KMS-11 (cell line): ENCODE results near the gene RMRP.
"Not testable (repeated sequence)": the region's sequence is repeated elsewhere in the genome, so short reads cannot be mapped to it uniquely, and the experiment has no call there.

ENCODE experiments used
- H2AFZ ChIP-seq: fragments of 200-600 bp; sonication (generic); 2 replicates; pipeline ENCODE4 v1.6.1; 2016; ENCODE audit warnings: antibody characterized with exemption, mixed run types, low read depth
- H3K27ac ChIP-seq: fragments of 200-600 bp; sonication (generic); 2 replicates; pipeline ENCODE4 v1.6.1; 2016; ENCODE audit warnings: mild to moderate bottlenecking, mixed run types
- H3K27me3 ChIP-seq: fragments of 200-600 bp; sonication (generic); 2 replicates; pipeline ENCODE4 v1.6.1; 2017; ENCODE audit warnings: mild to moderate bottlenecking, low read depth, mixed run types, moderate library complexity; ENCODE audit not compliant: insufficient read depth
- H3K36me3 ChIP-seq: fragments of 200-600 bp; sonication (generic); 2 replicates; pipeline ENCODE4 v1.6.1; 2017; ENCODE audit warnings: mild to moderate bottlenecking, mixed run types; ENCODE audit not compliant: insufficient read depth
- H3K4me1 ChIP-seq: fragments of 200-600 bp; sonication (generic); 2 replicates; pipeline ENCODE4 v1.6.1; 2016; ENCODE audit warnings: mild to moderate bottlenecking, low read depth, mixed run types; ENCODE audit not compliant: poor library complexity, severe bottlenecking
- H3K4me2 ChIP-seq: fragments of 200-600 bp; sonication (generic); 2 replicates; pipeline ENCODE4 v1.7.0; 2016; ENCODE audit warnings: mild to moderate bottlenecking, mixed run types
- H3K4me3 ChIP-seq: fragments of 200-600 bp; sonication (generic); IDR thresholded peaks from 2 replicates; pipeline ENCODE4 v1.6.1; 2017; ENCODE audit warnings: low read depth, low read length, mixed read lengths; ENCODE audit not compliant: insufficient read depth
- H3K79me2 ChIP-seq: fragments of 200-600 bp; sonication (generic); 2 replicates; pipeline ENCODE4 v1.6.1; 2016; ENCODE audit warnings: low read depth, mixed run types; ENCODE audit not compliant: insufficient read depth
- H3K9ac ChIP-seq: fragments of 200-600 bp; sonication (generic); 2 replicates; pipeline ENCODE4 v1.6.1; 2016; ENCODE audit warnings: mild to moderate bottlenecking, mixed run types
- H4K20me1 ChIP-seq: fragments of 200-600 bp; sonication (generic); 2 replicates; pipeline ENCODE4 v1.6.1; 2016; ENCODE audit warnings: mild to moderate bottlenecking, mixed run types; ENCODE audit not compliant: insufficient read depth
- CTCF ChIP-seq: fragments of 200-600 bp; sonication (generic); conservative IDR thresholded peaks from 2 replicates; pipeline ENCODE4 v1.6.1; 2017; ENCODE audit warnings: low read depth, mild to moderate bottlenecking, antibody characterized with exemption, low read length, moderate library complexity, mixed read lengths

The RMRP gene

GRCh38 chr9:35649431-35650340 lies 8.1 kb downstream of the RMRP start:
- no peak for TF ChIP-seq CTCF
- H3K27ac ChIP-seq, result no peak overlapping the region
- no peaks in the 10 kb centered on the region for H4K20me1 ChIP-seq
- no peaks in the 10 kb centered on the region for H3K36me3 ChIP-seq
- H2AFZ ChIP-seq, result no peak overlapping the region
- H3K79me2 ChIP-seq, result no peaks in the 10 kb centered on the region
- H3K4me3 ChIP-seq, result no peak overlapping the region
- H3K4me2 ChIP-seq, result no peak overlapping the region
- peaks cover 17% of the 10 kb centered on the region for H3K4me1 ChIP-seq
- H3K9ac ChIP-seq, result no peak overlapping the region
- no peaks in the 10 kb centered on the region for H3K27me3 ChIP-seq

GRCh38 chr9:35646533-35647265 lies 11.1 kb downstream of the RMRP start:
- Histone ChIP-seq H3K27ac (no peak overlapping the region; the same call in 1 of the 2 replicates), H3K4me3 (no peak overlapping the region), H3K79me2 (no peaks in the 10 kb centered on the region), H3K36me3 (no peaks in the 10 kb centered on the region), H2AFZ (peak overlapping the region; percentile 97), H4K20me1 (no peaks in the 10 kb centered on the region), H3K4me1 (peaks cover 17% of the 10 kb centered on the region), H3K4me2 (peak overlapping the region; percentile 99), H3K9ac (peak overlapping the region; percentile 60), H3K27me3 (no peaks in the 10 kb centered on the region)
- peak; percentile 62 for TF ChIP-seq CTCF

- Histone ChIP-seq H2AFZ (peak overlapping the region; percentile 97), H3K9ac (peak overlapping the region; percentile 60), H3K27ac (no peak overlapping the region; the same call in 1 of the 2 replicates), H4K20me1 (no peaks in the 10 kb centered on the region), H3K27me3 (no peaks in the 10 kb centered on the region), H3K4me3 (no peak overlapping the region), H3K36me3 (no peaks in the 10 kb centered on the region), H3K4me1 (peaks cover 17% of the 10 kb centered on the region), H3K79me2 (no peaks in the 10 kb centered on the region), H3K4me2 (peak overlapping the region; percentile 97)
- no peak for TF ChIP-seq CTCF
Observed at GRCh38 chr9:35646153-35646532, 11.7 kb downstream of the RMRP start.

- H3K9ac ChIP-seq, H3K27ac ChIP-seq, H3K27me3 ChIP-seq, H3K36me3 ChIP-seq, H3K4me3 ChIP-seq, H3K79me2 ChIP-seq, H4K20me1 ChIP-seq: not testable (repeated sequence)
- peak overlapping the region; percentile 97; the same call in 1 of the 2 replicates for H2AFZ ChIP-seq
- peaks cover 17% of the 10 kb centered on the region for H3K4me1 ChIP-seq
- peak overlapping the region; percentile 97 for H3K4me2 ChIP-seq
Observed at GRCh38 chr9:35645736-35646135, 12.1 kb downstream of the RMRP start.

- Histone ChIP-seq H3K4me2 (no peak overlapping the region), H3K36me3 (no peaks in the 10 kb centered on the region), H3K4me1 (peaks cover 17% of the 10 kb centered on the region), H3K9ac (no peak overlapping the region), H3K27ac (no peak overlapping the region), H2AFZ (no peak overlapping the region), H3K4me3 (no peak overlapping the region), H4K20me1 (no peaks in the 10 kb centered on the region), H3K79me2 (no peaks in the 10 kb centered on the region), H3K27me3 (no peaks in the 10 kb centered on the region)
- TF ChIP-seq CTCF, result no peak
Observed at GRCh38 chr9:35643046-35643445, 14.8 kb downstream of the RMRP start.

- H3K27me3 ChIP-seq, H3K4me2 ChIP-seq, H3K27ac ChIP-seq, H3K9ac ChIP-seq, H3K4me3 ChIP-seq, H4K20me1 ChIP-seq, H3K36me3 ChIP-seq, H2AFZ ChIP-seq, H3K4me1 ChIP-seq, H3K79me2 ChIP-seq: not testable (repeated sequence)
Observed at GRCh38 chr9:35641478-35641877, 16.3 kb downstream of the RMRP start.

- not testable (repeated sequence) for H3K79me2 ChIP-seq, H3K27ac ChIP-seq, H2AFZ ChIP-seq, H3K27me3 ChIP-seq, H4K20me1 ChIP-seq, H3K4me3 ChIP-seq, H3K9ac ChIP-seq, H3K4me1 ChIP-seq, H3K36me3 ChIP-seq, H3K4me2 ChIP-seq
Observed at GRCh38 chr9:35640431-35640830, 17.4 kb downstream of the RMRP start.
